ENCODE data around the gene PHF24.
A peak's percentile ranks its signal among the peaks of the same experiment; 100 is the strongest.

Gene PHF24

GRCh38 chr9:34997379-34997781 is 39.3 kb downstream of the PHF24 start:
- H3K4me3 ChIP-seq (ENCODE audit: low read depth, low read length) = no peak overlapping the region
- no peak for TF ChIP-seq CTCF (IDR thresholded peaks at IDR 0.05; ENCODE audit: insufficient read depth, low read depth, low read length, missing control alignments)
- no peak for DNase-seq (ENCODE audit: low read depth)

- no peak for TF ChIP-seq CTCF (IDR thresholded peaks at IDR 0.05; ENCODE audit: insufficient read depth, low read depth, low read length, missing control alignments)
- H3K4me3 ChIP-seq (ENCODE audit: low read depth, low read length) = no peak overlapping the region
- DNase-seq (ENCODE audit: low read depth) = no peak
These were observed 40.2 kb downstream of the PHF24 start for GRCh38 chr9:34998266-34998665.

GRCh38 chr9:34999576-34999975 is 41.5 kb downstream of the PHF24 start:
- H3K4me3 ChIP-seq (ENCODE audit: low read depth, low read length) = no peak overlapping the region
- no peak for DNase-seq (ENCODE audit: low read depth)
- TF ChIP-seq CTCF (IDR thresholded peaks at IDR 0.05; ENCODE audit: insufficient read depth, low read depth, low read length, missing control alignments) = no peak

- no peak for DNase-seq (ENCODE audit: low read depth)
- no peak for TF ChIP-seq CTCF (IDR thresholded peaks at IDR 0.05; ENCODE audit: insufficient read depth, low read depth, low read length, missing control alignments)
- H3K4me3 ChIP-seq (ENCODE audit: low read depth, low read length) = no peak overlapping the region
These were observed 42.6 kb downstream of the PHF24 start for GRCh38 chr9:35000535-35001284.

GRCh38 chr9:35001285-35001677 is 43.2 kb downstream of the PHF24 start:
- DNase-seq (ENCODE audit: low read depth) = no peak
- no peak overlapping the region for H3K4me3 ChIP-seq (ENCODE audit: low read depth, low read length)
- TF ChIP-seq CTCF (IDR thresholded peaks at IDR 0.05; ENCODE audit: insufficient read depth, low read depth, low read length, missing control alignments) = no peak

GRCh38 chr9:35001803-35002502 is 43.9 kb downstream of the PHF24 start:
- peak; percentile 64 for DNase-seq (ENCODE audit: low read depth)
- TF ChIP-seq CTCF (IDR thresholded peaks at IDR 0.05; ENCODE audit: insufficient read depth, low read depth, low read length, missing control alignments) = no peak
- H3K4me3 ChIP-seq (ENCODE audit: low read depth, low read length) = no peak overlapping the region
